M059J (cell line): Measurements from ENCODE around the gene PLIN3. TPM values are rescaled to one million over a fixed set of nuclear protein-coding genes. Genes with fewer than 3 reads are reported as not detected.
"Not testable (repeated sequence)": the region's sequence is repeated elsewhere in the genome, so short reads cannot be mapped to it uniquely, and the experiment has no call there.

Experiments used
- DNase-seq: peaks from one replicate; pipeline ENCODE4 v3.0.0-alpha.2; 2012; ENCODE audit warnings: low read depth
- total RNA-seq: library from RNA; depleted of rRNA; stranded (reverse); fragments of >200 nt; shearing (Covaris generic); gene quantifications from 2 replicates; pipeline ENCODE4 v1.2.3, GENCODE V29; 2014

PLIN3 gene
- total RNA-seq, 1 experiment from 2014 or later, result 222 TPM

GRCh38 chr19:4847190-4847973 lies 20.1 kb downstream of the PLIN3 start:
- peak; percentile 63 for DNase-seq

- peak; percentile 54 for DNase-seq
Measured at GRCh38 chr19:4845975-4846374, 21.5 kb downstream of the PLIN3 start.

- DNase-seq, result no peak
Measured at GRCh38 chr19:4844348-4845179, 22.9 kb downstream of the PLIN3 start.

GRCh38 chr19:4843647-4843965 lies 23.9 kb downstream of the PLIN3 start:
- DNase-seq, result no peak

- DNase-seq, result no peak
Measured at GRCh38 chr19:4839192-4839591, 28.3 kb downstream of the PLIN3 start.

- no peak for DNase-seq
Measured at GRCh38 chr19:4832776-4833175, 34.7 kb downstream of the PLIN3 start.

GRCh38 chr19:4831979-4832340 lies 35.5 kb downstream of the PLIN3 start:
- DNase-seq, result not testable (repeated sequence)

GRCh38 chr19:4831304-4831978 lies 36.0 kb downstream of the PLIN3 start, which contains the start of gene TICAM1:
Gene TICAM1 (minus strand): TSS chr19:4831712. CDS start chr19:4818377, 13,335 bp downstream.
- DNase-seq, result peak; percentile 55

GRCh38 chr19:4830768-4831265 lies 36.6 kb downstream of the PLIN3 start:
- no peak for DNase-seq

GRCh38 chr19:4830332-4830731 lies 37.1 kb downstream of the PLIN3 start:
- DNase-seq, result no peak

- DNase-seq, result no peak
Measured at GRCh38 chr19:4829001-4829712, 38.3 kb downstream of the PLIN3 start.

- DNase-seq, result no peak
Measured at GRCh38 chr19:4823577-4823976, 43.9 kb downstream of the PLIN3 start.

- DNase-seq, result not testable (repeated sequence)
Measured at GRCh38 chr19:4822354-4822753, 45.1 kb downstream of the PLIN3 start.

GRCh38 chr19:4821265-4821664 lies 46.2 kb downstream of the PLIN3 start:
- DNase-seq, result no peak

GRCh38 chr19:4817467-4818277 lies 49.8 kb downstream of the PLIN3 start:
- DNase-seq, result no peak

- DNase-seq, result no peak
Measured at GRCh38 chr19:4816950-4817278, 50.6 kb downstream of the PLIN3 start.

GRCh38 chr19:4816202-4816949 lies 51.1 kb downstream of the PLIN3 start:
- no peak for DNase-seq

GRCh38 chr19:4815426-4816201 lies 51.9 kb downstream of the PLIN3 start:
- peak; percentile 90 for DNase-seq
